ENCODE data around the gene CBFA2T3.

CBFA2T3 gene

DNA sequence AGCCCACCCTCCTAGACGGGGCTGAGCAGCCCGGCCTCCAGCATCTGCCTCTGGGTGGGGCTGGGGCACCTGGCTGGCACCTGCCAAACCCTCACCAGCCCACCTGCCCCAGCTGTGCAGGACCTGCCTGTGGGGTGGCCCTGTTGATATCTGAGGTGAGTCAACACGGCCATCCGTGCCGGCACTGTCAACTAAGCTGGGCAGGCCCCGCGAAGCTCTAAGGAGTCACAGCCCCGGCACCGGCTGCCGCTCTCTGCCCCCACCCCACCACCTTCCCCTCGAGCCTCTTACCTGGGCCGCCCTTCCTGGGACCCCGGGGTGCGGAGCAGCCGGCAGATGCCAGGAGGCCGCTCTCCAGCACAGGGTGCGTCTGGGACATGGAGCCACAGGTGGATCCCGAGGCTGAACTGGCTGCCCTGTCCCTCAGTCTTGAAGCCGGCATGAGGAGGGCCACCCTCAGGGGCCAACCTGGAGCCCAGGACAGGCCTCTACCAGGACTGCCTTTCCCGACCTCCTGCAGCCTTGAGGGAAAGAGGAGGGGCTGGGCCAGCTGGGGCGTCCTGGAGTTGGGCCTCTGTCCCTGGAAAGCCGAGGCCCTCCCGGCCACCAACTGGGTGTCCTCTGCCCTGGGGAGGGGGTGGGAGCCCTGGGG, 515 bp downstream of the CBFA2T3 start:
- no peak for DNase-seq (ENCODE audit: low read depth in 2 of 2)

- no peak for DNase-seq (ENCODE audit: low read depth in 2 of 2)
These were observed 1.4 kb downstream of the CBFA2T3 start for GRCh38 chr16:88975511-88976061.

- DNase-seq (ENCODE audit: low read depth in 2 of 2): no peak
These were observed 2.1 kb downstream of the CBFA2T3 start for GRCh38 chr16:88974916-88975215.

DNA sequence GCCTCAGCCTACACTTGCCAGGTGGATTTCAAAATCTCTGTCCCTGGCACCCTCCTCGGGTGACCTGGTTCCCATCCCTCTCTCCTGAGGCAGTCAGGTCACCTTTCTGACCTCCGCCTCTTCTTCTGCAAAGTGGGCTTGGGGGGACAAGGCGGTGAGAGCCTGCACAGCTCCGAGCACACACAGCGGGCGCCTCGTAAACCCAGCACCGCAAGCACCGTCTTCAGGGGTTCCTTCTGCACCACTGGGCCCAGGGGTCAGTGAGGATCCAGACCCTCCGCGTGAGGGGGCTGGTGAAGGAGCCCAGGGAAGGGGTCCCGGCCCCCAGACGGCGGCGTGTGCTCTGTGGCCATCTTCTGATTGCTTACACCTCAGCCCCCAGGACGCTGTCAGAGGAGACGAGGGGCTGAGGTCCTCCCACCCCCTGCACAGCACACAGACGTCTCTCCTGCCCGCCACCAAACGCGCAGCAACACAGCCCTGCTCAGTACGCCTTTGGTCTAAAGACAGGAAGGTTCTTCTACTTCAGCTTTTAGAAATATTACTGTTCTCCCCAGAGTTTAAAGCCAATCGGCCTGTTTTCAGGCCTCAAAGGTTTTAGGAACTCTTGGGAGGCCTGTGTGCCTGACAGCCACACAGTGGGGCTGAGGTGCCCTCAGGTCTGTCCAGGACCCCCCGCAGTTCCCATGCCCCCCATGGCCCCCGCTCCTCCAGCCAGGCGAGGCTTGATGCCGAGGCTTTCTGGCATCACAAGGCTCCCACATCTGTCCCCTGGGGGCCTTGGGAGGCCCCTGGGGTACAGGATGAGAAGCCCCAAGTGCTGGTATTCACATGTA, 2.7 kb downstream of the CBFA2T3 start:
- DNase-seq (ENCODE audit: low read depth in 2 of 2): no peak

DNA sequence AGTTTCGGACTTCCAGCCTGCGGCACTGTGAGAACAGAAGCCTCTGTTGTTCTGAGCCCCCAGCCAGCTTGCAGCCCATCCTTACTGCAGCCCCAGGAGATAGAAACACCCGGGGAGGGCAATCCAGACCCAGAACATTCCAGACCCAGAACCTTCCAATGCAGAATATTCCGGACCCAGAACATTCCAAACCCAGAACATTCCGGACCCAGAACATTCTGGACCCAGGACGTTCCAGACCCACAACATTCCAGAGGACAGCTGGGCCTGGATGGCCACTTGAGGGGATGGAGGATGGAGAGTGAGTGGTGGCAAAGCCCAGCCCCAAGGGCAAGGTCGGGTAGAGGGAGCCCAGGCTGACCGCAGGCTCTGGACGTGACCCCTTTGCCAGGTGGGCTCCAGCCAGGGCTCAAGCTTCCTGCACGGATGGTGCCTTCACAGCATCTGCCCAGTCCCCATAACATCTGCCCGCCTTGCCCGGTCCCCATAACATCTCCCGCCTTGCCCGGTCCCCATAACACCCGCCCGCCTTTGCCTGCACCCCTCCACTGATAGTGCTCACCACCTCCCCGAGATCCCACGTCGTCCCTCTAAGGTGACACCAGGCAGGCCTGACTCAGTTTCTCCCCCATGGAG, 3.5 kb downstream of the CBFA2T3 start:
- DNase-seq (ENCODE audit: low read depth in 2 of 2): no peak

DNA sequence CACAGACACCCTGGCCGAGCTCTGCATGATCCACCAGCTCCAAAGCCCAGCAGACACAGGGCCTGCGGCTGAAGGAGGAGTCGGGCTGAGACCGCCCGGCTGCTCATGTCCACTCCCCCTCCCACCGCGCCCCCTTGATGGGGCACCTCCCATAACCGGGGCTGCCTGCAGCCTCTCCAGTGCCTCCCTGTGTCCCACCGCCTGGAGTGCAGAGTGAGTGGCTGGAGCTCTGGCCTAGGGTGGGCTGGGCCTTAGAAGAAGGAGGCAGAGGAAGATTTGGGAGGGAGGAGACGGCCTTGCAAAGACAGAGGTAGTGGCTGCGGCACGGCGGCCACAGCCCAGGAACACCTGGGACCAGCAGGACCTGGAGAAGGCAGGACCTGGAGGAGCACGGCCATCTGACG, 4.0 kb downstream of the CBFA2T3 start:
- no peak for DNase-seq (ENCODE audit: low read depth in 2 of 2)

GRCh38 chr16:88972349-88972748, 4.7 kb downstream of the CBFA2T3 start:
- no peak for DNase-seq (ENCODE audit: low read depth in 2 of 2)

DNA sequence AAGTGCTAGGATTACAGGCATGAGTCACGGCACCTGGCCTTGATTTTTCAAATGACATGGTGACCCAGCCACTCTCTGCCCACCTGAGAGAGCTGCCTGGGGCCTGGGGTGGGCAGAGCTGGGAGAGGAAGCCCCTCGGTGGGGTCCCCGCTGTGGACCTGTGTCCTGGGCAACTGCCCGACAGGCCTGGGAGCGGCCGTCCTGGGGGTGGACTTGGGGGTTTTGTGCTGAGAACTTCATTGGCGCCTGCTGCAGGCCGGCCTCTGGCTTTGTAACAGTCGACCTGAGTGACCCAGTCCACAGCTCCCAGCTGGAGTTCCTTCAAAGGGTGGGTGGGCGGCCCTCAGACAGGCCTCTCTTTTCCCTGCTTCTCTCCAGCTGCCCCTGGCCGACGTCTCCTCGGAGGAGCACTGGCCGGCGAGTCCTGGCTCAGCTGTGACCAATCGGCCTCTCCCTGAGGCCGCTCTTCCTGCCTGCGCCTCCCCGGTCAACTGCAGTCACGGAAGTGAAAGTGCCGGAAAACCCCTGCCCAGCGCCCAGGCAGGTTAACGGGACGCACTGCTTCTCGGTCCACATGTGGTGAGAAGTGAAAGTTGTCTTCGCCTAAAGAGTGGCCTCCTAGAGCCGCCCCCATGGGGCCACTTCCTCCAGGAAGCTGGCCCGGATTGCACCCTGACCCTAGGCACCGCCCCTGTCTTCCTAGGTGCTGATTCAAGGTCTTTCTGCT, 5.5 kb downstream of the CBFA2T3 start:
- DNase-seq (ENCODE audit: low read depth in 2 of 2): no peak

DNA sequence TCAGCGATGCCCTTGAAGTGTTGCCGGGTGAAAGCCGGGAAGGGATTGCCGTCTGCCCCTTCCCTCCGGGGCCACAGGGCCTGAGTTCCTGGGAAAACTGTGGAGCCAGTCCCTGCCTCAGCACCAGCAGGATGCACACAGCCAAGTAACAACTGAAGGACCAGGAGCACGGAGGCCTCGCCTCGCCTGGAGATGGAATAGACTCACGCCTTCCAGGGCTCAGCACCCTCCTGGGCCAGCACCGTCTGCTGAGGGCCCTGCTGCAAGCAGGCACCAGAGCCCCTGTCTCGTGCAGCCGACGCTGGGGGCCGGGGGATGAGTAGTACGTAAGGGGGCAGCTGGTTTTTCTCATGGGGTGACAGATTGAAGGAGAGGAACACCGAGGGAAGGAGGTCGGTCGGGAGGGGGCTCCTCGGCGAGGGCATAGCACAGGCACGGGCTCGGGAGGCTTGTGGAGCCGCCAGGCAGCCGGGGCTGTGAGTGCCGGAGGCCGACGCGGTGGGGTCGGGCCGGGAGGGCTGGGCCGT, 6.4 kb downstream of the CBFA2T3 start:
- DNase-seq (ENCODE audit: low read depth in 2 of 2): no peak

DNA sequence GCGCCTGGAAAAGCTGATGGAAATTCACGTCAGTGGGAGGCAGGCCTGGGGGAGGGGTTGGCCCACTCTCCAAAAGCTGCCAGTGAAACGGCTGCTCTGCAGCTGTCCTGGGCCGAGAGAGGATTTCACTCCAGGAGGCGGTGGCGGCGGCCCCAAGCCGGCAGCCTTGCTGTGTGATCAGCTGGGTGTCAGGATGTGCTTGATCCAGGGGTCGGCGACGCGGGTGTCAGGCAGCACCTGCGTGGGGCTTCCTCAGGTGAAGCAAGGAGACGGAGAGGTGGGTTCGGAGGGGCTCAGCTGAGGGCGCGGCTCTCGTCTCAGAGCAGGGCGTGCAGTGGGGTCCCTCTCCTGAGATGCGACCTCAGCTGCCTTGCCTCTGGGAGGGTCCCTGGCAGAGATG, 7.0 kb downstream of the CBFA2T3 start:
- DNase-seq (ENCODE audit: low read depth in 2 of 2): no peak

DNA sequence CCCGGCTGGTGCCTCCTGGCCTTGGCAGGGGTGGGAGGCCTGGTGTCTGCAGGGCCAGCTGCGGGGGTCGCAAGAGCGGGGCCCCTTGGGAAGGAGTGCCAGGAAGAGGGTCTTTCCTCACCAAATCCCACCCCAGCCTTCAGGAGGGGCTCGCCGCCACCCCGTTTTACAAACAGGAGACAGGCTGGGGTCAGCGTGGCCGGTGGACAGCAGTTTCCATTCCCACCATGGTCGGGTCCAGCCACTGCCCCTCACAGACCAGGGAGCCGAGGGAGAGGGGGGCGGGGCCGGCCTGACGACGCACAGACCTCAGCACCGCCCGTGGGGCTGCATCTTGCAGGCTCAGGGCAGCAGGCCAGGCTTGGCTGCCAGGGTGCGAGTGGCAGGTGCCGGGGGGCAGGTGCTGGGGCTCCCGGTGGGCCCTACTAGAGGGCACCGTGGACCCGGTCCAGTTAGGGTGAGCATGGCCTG, 7.6 kb downstream of the CBFA2T3 start:
- no peak for DNase-seq (ENCODE audit: low read depth in 2 of 2)

DNA sequence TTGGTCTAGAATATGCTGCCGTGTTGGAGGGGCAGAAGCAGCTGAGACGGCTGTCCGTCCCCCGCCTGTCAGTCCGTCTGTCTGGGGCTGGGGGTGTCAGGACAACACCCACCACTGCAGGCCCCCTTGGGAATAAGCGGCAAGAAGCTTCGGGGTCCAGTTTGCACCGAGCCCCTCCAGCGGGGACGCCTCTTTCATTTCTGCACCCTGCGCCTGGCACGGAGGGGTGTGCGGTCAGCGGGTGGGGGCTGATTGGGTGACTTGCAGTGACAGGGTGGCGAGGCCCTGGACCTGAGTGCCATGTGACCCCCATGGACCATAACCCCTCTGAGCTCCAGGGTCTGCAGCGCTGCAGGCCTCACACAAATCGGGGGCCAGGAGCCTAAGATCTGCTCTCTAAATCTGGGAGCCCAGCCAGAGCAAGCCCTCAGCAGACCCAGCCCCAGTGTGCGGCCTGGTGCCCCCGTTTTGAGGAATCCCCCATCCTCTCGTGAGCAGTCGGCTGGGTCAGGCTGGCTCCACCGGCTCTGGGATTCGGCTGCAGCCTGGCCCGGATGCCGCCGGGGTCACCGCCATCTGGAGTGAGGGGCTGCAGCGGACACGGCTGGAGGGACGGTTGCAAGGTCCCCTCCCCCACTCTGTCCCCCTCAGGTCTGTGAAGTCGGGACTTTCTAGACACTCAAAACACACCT, 8.3 kb downstream of the CBFA2T3 start:
- no peak for DNase-seq (ENCODE audit: low read depth in 2 of 2)

DNA sequence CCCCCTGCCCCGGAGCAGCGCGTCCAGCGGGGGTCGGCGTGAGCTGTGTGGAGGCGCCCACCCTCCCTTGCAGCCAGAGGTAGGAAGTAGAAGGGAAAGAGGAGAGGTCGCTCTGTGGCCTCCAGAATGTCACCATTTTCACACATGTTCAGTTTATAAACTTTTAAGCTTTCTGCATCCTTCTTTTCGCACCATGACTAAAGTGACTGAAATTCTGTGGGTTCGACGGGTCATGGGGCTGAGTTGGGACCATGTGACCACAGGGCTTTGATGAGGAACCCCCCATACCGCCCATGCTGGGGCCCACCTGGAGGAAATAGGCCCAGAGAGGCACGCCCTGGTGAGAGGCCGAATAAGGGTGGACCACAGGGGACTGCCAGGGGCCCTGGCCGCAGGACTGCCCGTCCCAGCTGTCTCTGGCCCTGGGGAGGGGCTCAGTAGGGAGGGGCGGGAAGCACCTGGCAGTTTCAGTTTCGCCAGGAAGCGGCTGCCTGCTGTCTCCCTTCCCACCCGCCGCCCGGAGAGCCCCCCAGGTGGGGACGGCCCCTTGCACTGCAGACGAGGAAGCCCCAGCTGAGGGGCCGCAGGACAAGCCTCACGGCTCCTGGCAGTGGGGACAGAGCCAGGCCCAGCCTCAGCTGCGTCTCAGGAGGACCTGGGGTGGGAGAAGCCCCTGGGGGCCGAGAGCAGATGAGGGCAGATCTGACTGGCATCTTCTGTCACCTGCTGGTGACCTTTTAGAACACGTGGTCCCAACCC, 9.0 kb downstream of the CBFA2T3 start:
- no peak for DNase-seq (ENCODE audit: low read depth in 2 of 2)

DNA sequence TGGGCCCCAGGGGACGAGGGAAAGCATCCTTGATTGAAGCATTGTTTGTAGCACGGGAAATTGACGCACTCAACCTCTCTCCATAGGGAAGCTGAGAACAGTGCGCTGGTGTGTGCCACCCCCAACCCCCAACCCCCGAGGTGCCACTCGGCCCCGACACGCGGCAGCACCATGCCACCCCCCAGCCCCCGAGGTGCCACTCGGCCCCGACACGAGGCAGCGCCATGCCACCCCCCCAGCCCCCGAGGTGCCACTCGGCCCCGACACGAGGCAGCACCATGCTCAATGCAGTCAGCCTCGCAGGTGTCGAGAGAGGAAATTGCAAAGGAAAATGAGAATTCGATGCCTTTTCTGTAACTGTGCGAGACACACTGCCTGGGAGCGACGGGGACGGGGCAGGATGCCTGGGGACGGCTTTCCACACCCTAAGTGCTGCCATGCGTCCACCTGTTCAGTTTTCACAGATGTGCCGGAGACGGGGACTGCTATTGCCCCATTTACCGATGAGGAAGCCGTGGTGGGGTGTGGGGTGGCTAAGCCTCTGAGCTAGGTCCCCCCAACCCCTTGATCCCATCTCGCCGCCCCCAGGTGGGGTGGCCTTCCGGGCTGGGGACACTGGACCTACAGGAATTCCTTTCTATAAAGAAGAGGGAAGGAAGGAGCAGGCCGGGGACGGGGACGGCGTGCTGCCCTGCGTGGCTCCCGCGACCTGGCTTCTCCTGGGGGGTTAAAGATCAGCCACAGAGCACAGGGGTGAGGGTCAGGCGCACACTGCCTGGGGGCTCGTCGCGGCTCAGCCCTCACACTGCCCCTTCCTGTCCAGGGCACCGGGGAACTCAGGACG, 9.8 kb downstream of the CBFA2T3 start:
- DNase-seq (ENCODE audit: low read depth in 2 of 2): no peak

- no peak for DNase-seq (ENCODE audit: low read depth in 2 of 2)
These were observed 11.1 kb downstream of the CBFA2T3 start for GRCh38 chr16:88965826-88966480.

DNA sequence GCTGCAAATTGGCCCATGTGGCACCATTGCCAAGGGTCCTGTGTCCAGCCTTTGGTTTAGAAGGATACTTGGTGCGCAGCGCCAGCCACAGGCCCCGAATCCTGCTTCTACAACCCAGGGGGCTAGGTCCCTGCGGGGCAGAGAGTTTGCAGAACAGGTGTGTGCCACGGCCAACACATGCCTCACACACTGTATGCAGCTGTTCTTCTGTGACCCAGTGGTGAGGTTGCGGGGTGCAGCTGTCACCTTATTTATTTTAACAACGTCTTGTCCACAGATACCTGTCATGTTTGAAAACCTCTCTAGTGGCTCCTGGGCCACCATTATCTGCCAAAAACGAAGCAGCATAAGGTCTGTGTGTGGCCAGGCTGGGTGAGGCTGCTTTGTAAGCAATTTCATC, 11.6 kb downstream of the CBFA2T3 start:
- DNase-seq (ENCODE audit: low read depth in 2 of 2): no peak

GRCh38 chr16:88964636-88965035, 12.4 kb downstream of the CBFA2T3 start:
- DNase-seq (ENCODE audit: low read depth in 2 of 2): no peak

DNA sequence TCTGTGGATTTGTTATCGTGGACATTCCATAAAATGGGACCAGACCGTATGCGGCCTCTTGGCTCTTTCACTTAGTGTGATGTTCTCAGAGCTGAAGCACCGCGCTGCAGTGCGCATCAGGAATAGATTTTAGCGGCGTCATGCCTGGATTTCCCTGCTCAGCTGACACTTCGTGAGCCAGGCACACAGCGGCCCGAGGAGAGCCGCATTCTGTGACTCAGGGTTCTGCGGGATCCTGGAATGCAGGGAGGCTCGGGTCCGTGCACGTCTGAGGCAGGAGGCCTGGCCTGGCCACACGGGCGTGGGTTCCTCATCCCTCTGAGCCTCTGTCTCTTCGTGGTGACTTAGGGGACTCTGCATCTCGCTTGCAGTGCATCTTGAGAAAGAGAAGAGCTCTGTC, 13.4 kb downstream of the CBFA2T3 start:
- DNase-seq (ENCODE audit: low read depth in 2 of 2): no peak
